HL-60 (cell line): ENCODE data around the gene MYOM3.

Source experiments
- DNase-seq, 2 experiments: peaks; one replicate each; pipeline ENCODE4 v3.0.0-alpha.2; 2010 to 2020; ENCODE audit warnings: low read depth in 1 of 2, low spot score in 1 of 2
- H3K27ac ChIP-seq: fragments of 250-450 bp; sonication (Bioruptor Pico); replicated peaks from 2 replicates; pipeline ENCODE4 v1.5.1; 2020; ENCODE audit warnings: mild to moderate bottlenecking, moderate library complexity
- H3K27me3 ChIP-seq: fragments of 250-450 bp; sonication (Bioruptor Pico); 2 replicates; pipeline ENCODE4 v1.5.1; 2021; ENCODE audit warnings: mild to moderate bottlenecking, moderate library complexity; ENCODE audit not compliant: insufficient read depth, poor library complexity, severe bottlenecking
- H3K4me3 ChIP-seq: replicated peaks from 2 replicates; pipeline ENCODE4 v1.5.1; 2011; ENCODE audit warnings: mild to moderate bottlenecking, control low read depth, low read length; ENCODE audit not compliant: insufficient read depth
- GABPA ChIP-seq: IDR thresholded peaks from 2 replicates; pipeline ENCODE4 v1.6.1; 2012; ENCODE audit warnings: low read depth
- POLR2AphosphoS5 ChIP-seq: IDR thresholded peaks from 2 replicates; pipeline ENCODE4 v1.6.1; 2012; ENCODE audit warnings: low read depth
- SPI1 ChIP-seq: IDR thresholded peaks from 2 replicates; pipeline ENCODE4 v1.6.1; 2012; ENCODE audit warnings: low read depth, mild to moderate bottlenecking, borderline replicate concordance
- TF ChIP-seq, protein P1 (sequence below): IDR thresholded peaks from 2 replicates; pipeline ENCODE4 v1.6.1; 2012; ENCODE audit warnings: low read depth; ENCODE audit not compliant: insufficient replicate concordance
- TF ChIP-seq, protein P2 (sequence below): IDR thresholded peaks from one replicate; pipeline ENCODE4 v1.5.1; 2011; ENCODE audit warnings: low read length, control low read depth, inconsistent platforms; ENCODE audit not compliant: insufficient read depth

MYOM3 gene

DNA sequence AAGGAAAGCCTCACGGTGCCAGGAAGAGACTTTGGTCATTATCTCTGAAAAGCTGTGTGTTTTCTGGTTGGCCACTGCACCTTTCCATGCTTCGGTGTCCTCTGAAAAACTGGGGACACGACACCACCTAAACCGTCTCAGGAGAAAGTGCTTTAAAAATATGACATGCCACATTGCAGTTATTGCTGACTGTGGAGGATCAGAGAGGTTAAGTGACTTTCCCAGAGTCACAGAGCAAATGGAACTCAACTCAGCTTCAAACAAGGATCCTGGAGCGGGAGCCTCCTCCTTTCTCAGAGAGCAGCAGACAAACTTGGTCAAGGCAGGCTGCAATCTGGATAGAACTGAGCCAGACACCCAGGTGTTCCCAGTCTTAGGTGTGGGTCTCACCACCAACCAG is 13.8 kb downstream of the MYOM3 start:
- Histone ChIP-seq H3K27me3 (no peaks in the 10 kb centered on the region), H3K4me3 (no peak overlapping the region), H3K27ac (no peak overlapping the region)
- TF ChIP-seq POLR2AphosphoS5 (no peak), GABPA (no peak), SPI1 (no peak)
- TF ChIP-seq, protein P1, sequence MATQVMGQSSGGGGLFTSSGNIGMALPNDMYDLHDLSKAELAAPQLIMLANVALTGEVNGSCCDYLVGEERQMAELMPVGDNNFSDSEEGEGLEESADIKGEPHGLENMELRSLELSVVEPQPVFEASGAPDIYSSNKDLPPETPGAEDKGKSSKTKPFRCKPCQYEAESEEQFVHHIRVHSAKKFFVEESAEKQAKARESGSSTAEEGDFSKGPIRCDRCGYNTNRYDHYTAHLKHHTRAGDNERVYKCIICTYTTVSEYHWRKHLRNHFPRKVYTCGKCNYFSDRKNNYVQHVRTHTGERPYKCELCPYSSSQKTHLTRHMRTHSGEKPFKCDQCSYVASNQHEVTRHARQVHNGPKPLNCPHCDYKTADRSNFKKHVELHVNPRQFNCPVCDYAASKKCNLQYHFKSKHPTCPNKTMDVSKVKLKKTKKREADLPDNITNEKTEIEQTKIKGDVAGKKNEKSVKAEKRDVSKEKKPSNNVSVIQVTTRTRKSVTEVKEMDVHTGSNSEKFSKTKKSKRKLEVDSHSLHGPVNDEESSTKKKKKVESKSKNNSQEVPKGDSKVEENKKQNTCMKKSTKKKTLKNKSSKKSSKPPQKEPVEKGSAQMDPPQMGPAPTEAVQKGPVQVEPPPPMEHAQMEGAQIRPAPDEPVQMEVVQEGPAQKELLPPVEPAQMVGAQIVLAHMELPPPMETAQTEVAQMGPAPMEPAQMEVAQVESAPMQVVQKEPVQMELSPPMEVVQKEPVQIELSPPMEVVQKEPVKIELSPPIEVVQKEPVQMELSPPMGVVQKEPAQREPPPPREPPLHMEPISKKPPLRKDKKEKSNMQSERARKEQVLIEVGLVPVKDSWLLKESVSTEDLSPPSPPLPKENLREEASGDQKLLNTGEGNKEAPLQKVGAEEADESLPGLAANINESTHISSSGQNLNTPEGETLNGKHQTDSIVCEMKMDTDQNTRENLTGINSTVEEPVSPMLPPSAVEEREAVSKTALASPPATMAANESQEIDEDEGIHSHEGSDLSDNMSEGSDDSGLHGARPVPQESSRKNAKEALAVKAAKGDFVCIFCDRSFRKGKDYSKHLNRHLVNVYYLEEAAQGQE = no peak
- TF ChIP-seq, protein P2, sequence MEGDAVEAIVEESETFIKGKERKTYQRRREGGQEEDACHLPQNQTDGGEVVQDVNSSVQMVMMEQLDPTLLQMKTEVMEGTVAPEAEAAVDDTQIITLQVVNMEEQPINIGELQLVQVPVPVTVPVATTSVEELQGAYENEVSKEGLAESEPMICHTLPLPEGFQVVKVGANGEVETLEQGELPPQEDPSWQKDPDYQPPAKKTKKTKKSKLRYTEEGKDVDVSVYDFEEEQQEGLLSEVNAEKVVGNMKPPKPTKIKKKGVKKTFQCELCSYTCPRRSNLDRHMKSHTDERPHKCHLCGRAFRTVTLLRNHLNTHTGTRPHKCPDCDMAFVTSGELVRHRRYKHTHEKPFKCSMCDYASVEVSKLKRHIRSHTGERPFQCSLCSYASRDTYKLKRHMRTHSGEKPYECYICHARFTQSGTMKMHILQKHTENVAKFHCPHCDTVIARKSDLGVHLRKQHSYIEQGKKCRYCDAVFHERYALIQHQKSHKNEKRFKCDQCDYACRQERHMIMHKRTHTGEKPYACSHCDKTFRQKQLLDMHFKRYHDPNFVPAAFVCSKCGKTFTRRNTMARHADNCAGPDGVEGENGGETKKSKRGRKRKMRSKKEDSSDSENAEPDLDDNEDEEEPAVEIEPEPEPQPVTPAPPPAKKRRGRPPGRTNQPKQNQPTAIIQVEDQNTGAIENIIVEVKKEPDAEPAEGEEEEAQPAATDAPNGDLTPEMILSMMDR = no peak
- no peak for DNase-seq

DNA sequence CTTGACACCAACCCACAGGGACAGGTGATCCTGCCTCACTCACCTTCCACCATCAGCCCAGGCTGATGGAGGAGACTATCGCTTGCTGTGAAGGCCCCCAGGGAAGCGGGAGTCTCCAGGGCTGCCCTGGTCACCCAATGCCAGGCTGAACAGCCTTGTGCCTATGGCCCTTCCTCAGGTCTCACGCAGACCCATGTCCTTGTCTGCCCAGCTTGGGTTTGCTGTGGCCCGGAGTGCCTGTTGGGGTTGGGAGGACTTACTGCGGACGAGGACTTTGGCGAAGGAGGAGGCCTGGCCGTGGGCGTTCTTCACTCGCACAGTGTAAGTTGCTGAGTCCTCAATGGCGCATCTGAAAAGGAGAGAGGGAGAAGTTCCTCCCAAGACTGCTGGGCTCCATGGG is 14.3 kb downstream of the MYOM3 start:
- Histone ChIP-seq H3K4me3 (no peak overlapping the region), H3K27ac (no peak overlapping the region), H3K27me3 (no peaks in the 10 kb centered on the region)
- TF ChIP-seq, protein P2 = no peak
- no peak for TF ChIP-seq SPI1
- no peak for TF ChIP-seq GABPA
- no peak for TF ChIP-seq POLR2AphosphoS5
- TF ChIP-seq, protein P1 = no peak
- DNase-seq = no peak

DNA sequence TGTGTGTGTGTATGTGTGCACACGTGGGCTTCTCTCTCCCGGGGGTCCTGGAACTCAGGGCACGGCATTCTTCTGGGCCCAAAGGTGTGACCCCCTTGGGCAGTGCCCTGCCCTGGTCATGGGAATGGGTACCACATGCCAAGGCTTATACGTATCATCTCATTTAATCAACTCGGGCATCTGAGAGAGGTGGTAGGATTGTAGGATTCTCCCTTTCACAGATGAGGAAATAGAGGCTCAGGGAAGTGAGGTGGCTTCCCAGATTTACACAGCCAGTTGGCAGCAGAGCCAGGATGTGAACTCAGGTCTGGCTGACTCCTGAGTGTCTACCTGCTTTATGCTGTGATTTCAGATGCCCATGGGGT is 15.2 kb downstream of the MYOM3 start:
- Histone ChIP-seq H3K27ac (no peak overlapping the region), H3K27me3 (no peaks in the 10 kb centered on the region), H3K4me3 (no peak overlapping the region)
- DNase-seq = no peak
- TF ChIP-seq GABPA (no peak), SPI1 (no peak)
- TF ChIP-seq, protein P2 = no peak

DNA sequence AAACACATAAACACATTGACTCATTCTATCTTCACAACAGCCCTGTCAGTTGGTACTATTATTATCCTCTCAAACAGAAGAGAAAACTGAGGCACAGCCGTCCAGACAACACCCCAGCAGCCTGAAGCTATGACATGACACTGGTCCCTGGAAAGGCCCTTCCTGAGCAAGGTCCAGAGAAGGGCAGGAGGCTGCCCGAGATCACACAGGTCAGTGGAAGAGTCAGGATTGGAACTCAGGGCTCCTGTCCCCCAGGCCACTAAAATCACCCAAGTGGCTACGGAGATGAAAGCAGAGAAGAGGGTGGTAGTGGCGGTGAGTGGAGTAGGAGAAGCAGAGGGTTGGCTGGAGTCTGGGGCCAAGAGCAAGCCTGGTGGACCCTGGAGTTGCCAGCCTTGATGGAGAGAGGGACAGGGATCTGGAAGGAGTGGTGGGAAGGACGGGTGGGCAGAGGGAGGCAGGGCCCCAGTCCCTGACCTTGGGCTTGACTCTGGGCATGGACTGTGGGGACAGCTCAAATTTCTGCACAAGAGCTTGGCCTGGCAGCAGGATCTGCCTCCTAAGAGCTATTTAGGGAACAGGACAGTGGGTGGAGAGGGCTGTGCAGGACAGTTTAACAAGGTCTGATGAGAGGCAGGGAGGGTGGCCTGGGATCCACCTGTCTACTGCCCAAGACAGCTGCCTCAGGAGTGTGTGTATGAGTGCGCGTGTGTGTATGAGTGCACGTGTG is 15.8 kb downstream of the MYOM3 start:
- DNase-seq = no peak
- TF ChIP-seq GABPA = no peak
- TF ChIP-seq POLR2AphosphoS5 = no peak
- TF ChIP-seq, protein P2 = no peak
- TF ChIP-seq SPI1 = no peak
- TF ChIP-seq, protein P1 = no peak
- no peaks in the 10 kb centered on the region for H3K27me3 ChIP-seq

More for the DNA sequence above, 15.8 kb downstream of the MYOM3 start:
- Histone ChIP-seq H3K4me3 (no peak overlapping the region), H3K27ac (no peak overlapping the region)
